ELF-1 (cell line): ENCODE data around the gene DUSP5.

Experiments used
- DNase-seq: peaks from one replicate; pipeline ENCODE4 v3.0.0-alpha.2; 2016; ENCODE audit warnings: low read depth, low spot score

The DUSP5 gene

DNA sequence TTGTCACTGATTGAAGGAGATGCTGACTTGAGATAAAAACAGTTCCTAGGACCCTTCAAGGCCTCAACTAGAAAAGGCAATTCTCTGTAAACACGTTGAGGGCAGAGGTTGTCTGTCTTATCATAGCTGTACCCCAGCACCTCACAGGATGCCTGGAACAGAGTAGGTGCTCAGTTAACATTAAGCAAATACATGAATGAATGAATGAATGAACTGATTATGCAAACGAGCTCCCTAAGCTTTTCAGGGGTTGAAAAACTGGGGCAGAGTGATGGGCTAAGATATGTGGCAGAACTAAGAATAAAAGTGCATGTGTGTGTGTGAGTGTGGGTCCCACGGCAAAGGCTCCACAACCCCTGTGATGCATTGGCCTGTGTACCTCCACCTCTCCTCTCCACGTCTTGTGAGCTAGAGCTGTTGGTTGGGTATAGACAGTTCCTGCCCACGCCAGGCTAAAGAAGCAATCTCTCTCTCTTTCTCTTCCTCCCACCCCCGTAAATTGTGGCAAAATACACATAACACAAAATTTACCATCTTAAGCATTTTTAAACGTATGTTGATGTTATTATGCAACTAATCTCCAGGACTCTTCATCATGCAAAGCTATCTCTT is 48.9 kb downstream of the DUSP5 start:
- no peak for DNase-seq

DNA sequence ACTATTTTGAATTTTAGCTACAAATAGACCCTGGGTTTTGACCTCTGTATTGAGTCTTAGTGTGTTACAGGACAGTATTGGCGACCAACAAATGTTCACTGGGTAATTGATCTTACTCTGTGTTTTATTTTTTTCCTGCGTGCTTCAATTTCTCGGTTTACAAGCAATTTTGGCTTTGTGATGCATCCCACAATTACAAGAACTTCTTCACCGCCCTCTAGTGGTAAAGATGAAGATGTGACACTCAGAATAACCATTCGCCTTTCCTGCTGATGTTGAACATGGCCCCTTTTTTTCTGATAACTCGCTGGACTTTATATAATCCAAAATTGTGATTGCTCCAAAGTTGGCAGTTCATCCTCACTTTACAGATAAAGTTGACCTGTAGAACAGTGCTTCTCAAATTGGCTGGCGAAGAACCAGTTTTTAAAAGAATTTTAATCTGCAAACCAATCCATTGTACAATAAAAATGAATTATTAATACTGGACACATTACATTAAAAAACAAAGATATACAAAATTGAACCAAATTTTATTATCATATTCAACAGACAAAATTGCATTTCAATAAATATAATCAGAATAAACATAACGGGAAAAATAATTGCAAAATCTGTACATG is 49.5 kb downstream of the DUSP5 start:
- DNase-seq, result no peak

DNA sequence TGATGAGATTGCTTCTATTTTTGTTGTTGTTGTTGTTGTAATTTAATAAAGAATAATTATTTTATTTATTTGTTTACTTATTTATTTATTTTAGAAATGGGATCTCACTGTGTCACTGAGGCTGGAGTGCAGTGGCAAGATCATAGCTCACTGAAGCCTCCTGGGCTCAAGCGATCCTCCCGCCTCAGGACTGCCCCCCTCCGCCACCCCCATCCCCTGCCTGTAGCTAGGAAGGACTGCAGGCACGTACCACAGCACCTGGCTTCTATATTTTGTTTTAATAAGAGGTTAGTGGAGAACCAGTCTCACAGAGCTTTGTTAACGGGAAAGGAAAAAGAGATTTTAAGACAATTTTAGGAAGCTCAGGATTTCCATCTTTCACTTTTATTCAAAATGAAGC is 50.3 kb downstream of the DUSP5 start:
- DNase-seq, result no peak

DNA sequence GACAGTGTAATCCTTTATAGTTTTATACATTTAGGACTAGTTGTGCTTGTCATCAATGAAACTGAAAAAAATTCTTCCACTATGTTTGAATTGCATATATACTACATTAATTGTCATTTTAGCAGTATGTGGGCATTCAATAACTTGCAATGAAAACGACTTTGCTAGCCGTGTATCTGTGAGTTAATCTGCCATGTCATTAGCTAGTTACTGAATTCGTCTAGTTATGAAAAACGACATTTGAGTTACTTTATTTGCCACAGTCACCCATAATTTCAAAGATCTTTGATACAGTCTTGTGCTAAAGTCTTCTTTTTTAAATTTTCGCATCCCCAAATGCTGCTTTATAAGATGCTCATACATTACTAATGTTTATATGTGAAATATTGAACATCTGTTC is 51.5 kb downstream of the DUSP5 start:
- no peak for DNase-seq

DNA sequence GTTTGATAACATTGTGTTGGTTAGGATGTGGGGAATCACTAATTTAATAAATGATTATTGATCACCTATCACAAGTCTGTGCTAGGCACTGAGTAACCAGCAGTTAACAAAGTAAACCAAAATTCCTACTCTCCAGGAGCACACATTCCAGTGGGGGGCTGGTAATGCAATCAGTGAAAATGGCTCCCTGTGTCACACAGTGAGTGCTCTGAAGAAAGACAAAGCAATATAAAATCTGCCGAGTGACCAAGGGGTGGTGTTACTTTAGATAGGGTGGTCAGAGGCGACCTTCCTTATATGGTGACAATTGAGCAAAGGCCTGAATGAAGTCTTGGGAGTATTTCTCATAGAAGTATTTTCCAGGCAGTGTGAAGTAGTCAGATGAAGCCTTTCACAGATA is 56.2 kb downstream of the DUSP5 start:
- DNase-seq, result peak; percentile 42

DNA sequence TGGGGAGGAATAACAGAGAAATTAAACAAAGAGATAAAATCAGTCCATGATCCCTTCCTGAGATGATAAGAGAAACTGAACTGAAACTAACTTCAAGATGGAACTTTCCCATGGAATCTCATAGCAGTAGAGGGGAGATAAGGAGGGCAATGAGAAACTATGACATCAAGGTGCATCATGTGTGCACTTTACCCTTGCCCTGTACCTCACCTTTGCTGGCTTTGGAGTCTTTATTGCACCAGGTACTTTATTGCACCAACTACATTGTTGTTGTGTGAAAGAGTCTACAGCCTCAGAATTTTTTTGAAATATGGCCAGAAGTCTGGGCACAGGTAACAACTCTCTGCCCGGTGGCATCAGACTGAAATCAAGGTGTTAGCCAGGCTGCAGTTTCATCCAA is 58.6 kb downstream of the DUSP5 start:
- DNase-seq, result no peak

DNA sequence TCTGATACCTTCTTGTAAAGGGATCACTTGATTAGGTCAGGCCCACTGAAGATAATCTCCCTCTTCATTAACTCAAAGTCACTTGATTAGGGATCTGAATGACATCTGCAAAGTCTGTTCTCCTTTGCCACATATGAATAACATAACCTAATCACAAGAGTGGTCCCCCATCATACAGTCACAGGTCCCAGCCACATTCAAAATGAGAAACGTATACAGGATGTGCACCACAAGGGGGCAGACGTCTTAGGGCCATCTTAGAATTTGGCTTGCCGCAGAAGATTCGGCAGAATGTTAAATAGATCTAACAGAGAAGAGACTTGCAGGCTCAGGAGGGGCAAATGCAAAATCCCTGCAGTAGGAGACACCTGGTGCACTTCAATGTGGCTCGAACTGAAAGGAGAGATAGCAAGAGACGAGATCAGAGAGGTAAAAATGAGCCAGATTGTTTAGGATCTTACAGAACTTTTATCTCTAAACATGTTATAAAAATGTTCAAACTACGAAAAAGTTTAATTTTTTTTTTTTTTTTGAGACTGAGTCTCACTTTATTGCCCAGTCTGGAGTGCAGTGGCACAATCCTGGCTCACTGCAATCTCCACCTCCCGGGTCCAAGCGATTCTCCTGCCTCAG is 59.4 kb downstream of the DUSP5 start:
- peak; percentile 55 for DNase-seq

DNA sequence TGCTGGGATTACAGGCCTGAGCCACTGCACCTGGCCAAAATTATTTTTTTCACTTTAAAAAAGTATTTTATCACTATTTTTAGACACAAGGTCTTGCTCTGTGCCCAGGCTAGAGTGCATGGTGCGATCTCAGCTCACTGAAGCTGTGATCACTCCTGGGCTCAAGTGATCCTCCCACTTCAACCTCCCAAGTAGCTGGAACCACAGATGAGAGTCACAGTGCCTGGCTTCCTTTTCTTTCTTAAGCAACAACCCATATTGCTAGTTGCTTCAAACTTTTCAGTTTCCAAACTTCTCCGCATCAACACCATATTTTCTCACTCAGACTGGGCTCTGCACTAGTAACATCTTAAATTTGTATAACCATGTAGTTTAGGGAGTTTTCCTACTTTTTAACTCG is 60.3 kb downstream of the DUSP5 start:
- DNase-seq, result no peak

DNA sequence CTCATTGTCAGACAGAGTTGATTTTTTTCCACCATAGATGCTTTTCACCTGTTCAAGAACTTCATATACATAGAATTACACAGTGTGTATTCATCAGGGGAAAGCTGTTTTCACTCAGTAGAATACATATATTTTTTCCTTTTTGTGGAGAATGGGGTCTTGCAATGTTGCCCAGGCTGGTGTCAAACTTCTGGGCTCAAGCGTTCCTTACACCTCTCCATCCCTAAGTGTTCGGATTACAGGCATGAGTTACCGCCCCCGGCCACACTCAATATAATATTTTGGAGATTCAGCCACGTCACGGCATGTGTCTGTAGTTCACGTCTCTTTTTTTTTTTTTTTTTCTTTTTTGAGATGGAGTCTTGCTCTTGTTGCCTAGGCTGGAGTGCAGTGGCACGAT is 62.3 kb downstream of the DUSP5 start:
- DNase-seq, result no peak
